Measurements from ENCODE around the gene COBL.

The COBL gene

GRCh38 chr7:50982626-50983025 lies 334.0 kb downstream of the COBL start:
- no peak for DNase-seq

DNA sequence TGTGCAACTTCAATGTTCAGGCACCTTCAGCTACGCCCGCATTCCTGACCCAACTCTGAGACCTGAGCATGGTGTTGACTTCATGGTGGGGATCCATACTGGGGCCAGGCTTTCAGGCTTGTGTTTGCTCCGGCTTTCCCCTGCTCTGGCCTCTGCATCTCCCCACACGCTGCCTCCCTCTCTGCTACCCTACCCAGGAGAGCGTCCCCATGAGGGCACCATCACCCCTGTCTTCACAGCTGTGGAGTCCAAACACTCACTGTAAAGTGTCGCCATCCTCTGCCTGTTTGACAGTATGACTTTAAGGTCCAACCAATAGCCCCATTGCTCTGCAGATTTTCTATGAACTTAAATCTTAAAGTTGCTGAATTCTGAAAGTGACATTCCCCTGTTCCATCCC lies 334.9 kb downstream of the COBL start:
- DNase-seq = no peak

DNA sequence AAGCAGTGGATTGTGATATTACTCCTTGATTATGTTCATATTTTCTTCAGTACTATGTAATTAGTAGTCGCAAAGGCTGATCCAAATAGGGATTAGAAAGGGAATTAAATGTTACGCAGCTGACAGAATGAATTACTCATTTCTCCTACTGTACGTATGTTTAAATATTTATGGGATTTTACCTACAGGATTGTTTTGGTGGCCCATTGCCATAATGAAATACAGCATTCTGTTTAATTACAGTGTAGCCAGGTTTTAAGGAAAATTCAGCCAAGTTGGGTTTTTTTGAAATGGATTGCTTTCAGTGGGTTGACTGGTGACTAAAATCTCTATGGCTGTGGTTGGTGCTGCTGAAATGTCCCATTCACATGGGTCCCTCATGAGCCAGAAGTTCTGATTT lies 336.2 kb downstream of the COBL start:
- no peak for DNase-seq

- no peak for DNase-seq
Measured at GRCh38 chr7:50978633-50979215, 337.9 kb downstream of the COBL start.

DNA sequence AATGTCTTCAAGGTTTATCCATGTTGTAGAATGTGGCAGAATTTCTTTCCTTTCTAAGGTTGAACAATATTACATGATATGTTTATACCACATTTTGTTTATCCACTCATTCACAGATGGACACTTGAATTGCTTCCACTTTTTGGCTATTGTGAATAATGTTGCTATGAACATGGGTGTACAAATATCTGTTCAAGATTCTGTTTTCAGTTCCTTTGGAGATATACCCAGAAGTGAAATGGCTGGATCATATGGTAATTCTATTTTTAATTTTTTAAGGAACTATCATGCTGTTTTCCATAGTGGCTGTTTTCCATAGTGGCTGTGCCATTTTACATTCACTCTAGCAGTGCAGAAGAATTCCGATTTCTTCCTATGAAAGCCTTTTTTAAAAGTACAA lies 339.2 kb downstream of the COBL start:
- DNase-seq = no peak

DNA sequence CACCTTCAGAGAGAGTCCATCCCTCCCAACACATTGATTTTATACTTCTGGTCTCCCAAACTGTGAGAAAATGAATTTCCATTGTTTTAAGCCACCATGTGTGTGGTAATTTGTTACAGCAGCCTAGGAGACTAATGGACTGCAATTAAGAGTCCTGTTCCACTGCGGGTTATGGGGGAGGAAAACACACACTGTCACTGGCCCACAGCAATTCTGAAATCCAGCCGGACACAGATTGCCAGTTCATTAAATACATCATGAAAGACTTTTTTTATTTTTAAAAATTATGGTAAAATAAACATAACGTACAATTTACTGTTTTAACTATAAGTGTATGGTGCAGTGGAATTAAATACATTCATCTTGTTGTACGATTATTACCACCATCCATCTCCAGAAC lies 340.5 kb downstream of the COBL start:
- DNase-seq = no peak

DNA sequence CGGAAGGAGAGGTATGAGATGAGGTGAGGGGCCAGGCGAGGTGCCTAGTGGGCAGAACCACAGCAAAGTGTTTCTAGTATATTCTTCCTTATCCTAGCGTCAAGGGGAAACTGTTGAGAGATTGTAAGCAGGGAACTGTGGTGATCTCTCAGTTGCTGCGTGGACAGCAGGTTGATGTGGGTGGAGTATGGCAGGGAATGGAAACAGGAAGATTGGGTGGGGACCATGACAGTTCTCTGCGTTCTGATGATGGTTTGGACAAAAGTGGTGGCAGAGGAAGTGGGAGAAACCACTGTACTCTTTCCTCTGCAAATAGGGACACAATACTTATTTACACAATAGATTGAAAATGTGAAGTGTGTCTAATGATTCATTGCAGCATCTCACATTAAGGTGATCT lies 342.4 kb downstream of the COBL start:
- DNase-seq = no peak

DNA sequence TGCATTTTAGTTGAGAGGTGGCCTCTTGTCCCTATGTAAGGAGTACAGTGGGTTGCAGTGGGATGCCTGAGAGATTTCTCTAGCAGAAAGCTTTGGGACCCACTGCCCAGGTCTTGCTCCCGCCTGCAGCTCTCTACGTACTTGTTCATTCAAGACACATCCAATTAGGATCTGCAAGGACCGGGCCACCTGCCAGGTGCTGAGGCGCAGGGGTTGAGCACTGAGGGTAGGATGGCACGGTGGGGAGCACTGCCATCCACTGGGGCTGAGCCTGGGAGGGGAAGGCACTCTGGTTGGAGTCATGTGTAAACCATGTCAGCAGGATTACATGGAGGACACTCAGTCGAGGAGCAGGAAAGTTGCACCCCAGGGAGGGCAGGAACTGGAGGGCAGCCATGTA lies 342.8 kb downstream of the COBL start:
- DNase-seq = no peak

DNA sequence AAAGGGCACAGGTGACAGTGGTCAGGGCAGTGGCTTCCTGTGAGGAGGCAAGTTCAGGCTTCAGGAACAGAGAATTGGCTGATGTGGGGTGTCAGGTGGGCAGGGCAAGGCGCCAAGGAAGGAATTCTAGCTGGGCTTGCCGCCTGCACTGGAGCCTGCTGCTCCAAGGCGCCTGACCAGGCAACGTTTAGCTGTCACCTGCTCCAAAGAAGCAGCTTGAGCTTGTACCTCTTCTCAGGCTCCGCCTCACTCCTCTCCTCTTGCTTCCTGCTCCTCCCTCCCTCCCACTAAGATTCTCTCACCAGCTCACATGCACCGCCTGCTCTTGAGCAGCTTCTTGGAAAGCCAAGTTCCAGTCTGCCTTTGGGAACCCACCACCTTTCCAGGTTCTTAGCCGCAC lies 346.5 kb downstream of the COBL start:
- DNase-seq = no peak

Measured in left hindlimb (tissue), 1 donor.